Keratinocyte (primary cell): Measurements from ENCODE around the gene FNDC3A.

Source experiments
- CTCF ChIP-seq, 3 experiments: IDR thresholded peaks in 1 of 3; conservative IDR thresholded peaks in 1 of 3; optimal IDR thresholded peaks in 1 of 3; 2 replicates in 2 of 3; 3 replicates in 1 of 3; pipeline versions ENCODE3 to v1.5.1; 2011; ENCODE audit warnings: low read length in 3 of 3, mild to moderate bottlenecking in 3 of 3, moderate library complexity in 2 of 3, control low read depth in 1 of 3, inconsistent platforms in 1 of 3; ENCODE audit not compliant: insufficient read depth in 2 of 3; ENCODE audit errors: extremely low read depth in 1 of 3
- EZH2 ChIP-seq: IDR thresholded peaks from one replicate; pipeline ENCODE4 v1.6.1; 2012; ENCODE audit warnings: inconsistent platforms, mild to moderate bottlenecking, low read length, moderate library complexity

- TF ChIP-seq CTCF (optimal IDR thresholded peaks at IDR 0.05 in 1 of 3, IDR thresholded peaks at IDR 0.05 in 1 of 3, conservative IDR thresholded peaks at IDR 0.05 in 1 of 3; ENCODE audit: extremely low read depth in 1 of 3, insufficient read depth in 2 of 3, low read length in 3 of 3), result no peak
- TF ChIP-seq EZH2, result no peak
Observed at GRCh38 chr13:48942131-48942530, 33.6 kb upstream of the FNDC3A start.
